Endothelial cell of umbilical vein (primary cell): Measurements from ENCODE around the gene MED26. TPM values are rescaled to one million over a fixed set of nuclear protein-coding genes. Genes with fewer than 3 reads are reported as not detected.

Source experiments
- BruUV-seq: library from RNA; stranded (reverse); fragments of 400-500 nt; replicated peaks from 2 replicates; lab custom pipeline; 2021; lab: Mats Ljungman, UMichigan
- CTCF ChIA-PET: fragments of 300-600, 350-600 bp; sonication (Branson Sonifier 250); formaldehyde crosslinking; loops from one replicate; lab custom pipeline; 2021; ENCODE audit warnings: antibody characterized with exemption, inconsistent platforms; lab: Charles Lee
- POLR2A ChIA-PET: fragments of 300-600, 350-600 bp; sonication (Branson Sonifier 250); formaldehyde crosslinking; loops from one replicate; lab custom pipeline; 2021; ENCODE audit warnings: antibody characterized with exemption, inconsistent platforms; lab: Charles Lee
- DNase-seq: peaks from one replicate; pipeline ENCODE4 v3.0.0-alpha.2; 2011; ENCODE audit warnings: low read depth, low spot score
- FAIRE-seq: peaks from 2 replicates; lab custom pipeline; 2011; peaks lifted over from hg19 to GRCh38; lab: Jason Lieb, UNC
- H2AFZ ChIP-seq: 2 replicates; pipeline ENCODE4 v1.6.0; 2012; ENCODE audit warnings: low read depth, low read length, control low read depth, inconsistent platforms
- H3K27ac ChIP-seq: 2 replicates; pipeline ENCODE4 v1.5.1; 2011; ENCODE audit warnings: low read depth, mild to moderate bottlenecking, control low read depth, low read length, moderate library complexity; ENCODE audit not compliant: insufficient read depth
- H3K27me3 ChIP-seq, 2 experiments: 2 replicates each; pipeline versions ENCODE4 v1.6.0 to v1.6.1; 2011; ENCODE audit warnings: low read length in 2 of 2, mixed read lengths in 1 of 2; ENCODE audit not compliant: control insufficient read depth in 2 of 2, insufficient read depth in 2 of 2
- H3K36me3 ChIP-seq, 2 experiments: 2 replicates in 1 of 2; 3 replicates in 1 of 2; pipeline ENCODE4 v1.5.1; 2011; ENCODE audit warnings: low read length in 2 of 2, mild to moderate bottlenecking in 1 of 2, moderate library complexity in 1 of 2; ENCODE audit not compliant: control insufficient read depth in 2 of 2, insufficient read depth in 2 of 2; ENCODE audit errors: extremely low read depth in 1 of 2
- H3K4me1 ChIP-seq: 3 replicates; pipeline ENCODE4 v1.5.1; 2011; ENCODE audit warnings: mild to moderate bottlenecking, low read length; ENCODE audit not compliant: control insufficient read depth, insufficient read depth; ENCODE audit errors: extremely low read depth
- H3K4me2 ChIP-seq: 2 replicates; pipeline ENCODE4 v1.6.1; 2011; ENCODE audit warnings: low read length, control low read depth, mixed read lengths; ENCODE audit not compliant: insufficient read depth
- H3K4me3 ChIP-seq, 3 experiments: fragments of 200-600 bp in 1 of 3; sonication (generic), shearing (Covaris generic) in 1 of 3; replicated peaks in 1 of 3; 2 replicates each; pipeline ENCODE4 v1.5.1; 2011 to 2016; ENCODE audit warnings: control low read depth in 3 of 3, low read length in 3 of 3, mild to moderate bottlenecking in 2 of 3, inconsistent platforms in 1 of 3, low read depth in 1 of 3, moderate library complexity in 1 of 3; ENCODE audit not compliant: insufficient read depth in 1 of 3
- H3K79me2 ChIP-seq: 2 replicates; pipeline ENCODE4 v1.6.0; 2012; ENCODE audit warnings: low read length, inconsistent platforms; ENCODE audit not compliant: control insufficient read depth, insufficient read depth
- H3K9ac ChIP-seq: replicated peaks from 2 replicates; pipeline ENCODE3; 2011; ENCODE audit warnings: low read length, control low read depth; ENCODE audit not compliant: insufficient read depth; ENCODE audit errors: extremely low read depth
- H3K9me1 ChIP-seq: replicated peaks from 3 replicates; pipeline ENCODE4 v1.6.0; 2011; ENCODE audit warnings: mild to moderate bottlenecking, low read length; ENCODE audit not compliant: control insufficient read depth, insufficient read depth; ENCODE audit errors: extremely low read depth
- H3K9me3 ChIP-seq: replicated peaks from 2 replicates; pipeline ENCODE4 v1.5.1; 2012; ENCODE audit warnings: low read length, inconsistent platforms; ENCODE audit not compliant: control insufficient read depth, insufficient read depth
- H4K20me1 ChIP-seq: replicated peaks from 2 replicates; pipeline ENCODE3; 2011; ENCODE audit warnings: mild to moderate bottlenecking, low read length; ENCODE audit not compliant: control insufficient read depth, insufficient read depth; ENCODE audit errors: extremely low read depth
- CTCF ChIP-seq, 2 donors: IDR thresholded peaks; 1 replicate in 1 of 2; 2 replicates in 1 of 2; pipeline ENCODE4 v1.5.1; 2011; ENCODE audit warnings: low read length in 2 of 2, mild to moderate bottlenecking in 2 of 2, moderate library complexity in 2 of 2, control low read depth in 1 of 2, inconsistent platforms in 1 of 2, low read depth in 1 of 2; ENCODE audit not compliant: insufficient read depth in 1 of 2; ENCODE audit errors: extremely low read depth in 1 of 2
- EZH2 ChIP-seq: IDR thresholded peaks from 2 replicates; pipeline ENCODE4 v1.6.1; 2012; ENCODE audit warnings: borderline replicate concordance, low read depth, mild to moderate bottlenecking, moderate library complexity, low read length, inconsistent platforms; ENCODE audit not compliant: severe bottlenecking
- FOS ChIP-seq: IDR thresholded peaks from 2 replicates; pipeline ENCODE4 v1.6.1; 2011; ENCODE audit warnings: mild to moderate bottlenecking, low read length, moderate library complexity, borderline replicate concordance; ENCODE audit not compliant: insufficient read depth
- GATA2 ChIP-seq: IDR thresholded peaks from 2 replicates; pipeline ENCODE4 v1.7.0; 2011; ENCODE audit warnings: low read depth, mild to moderate bottlenecking, moderate library complexity, mixed read lengths, low read length; ENCODE audit not compliant: insufficient read length, insufficient read depth
- JUN ChIP-seq: IDR thresholded peaks from 2 replicates; pipeline ENCODE4 v1.6.1; 2011; ENCODE audit warnings: borderline replicate concordance, low read depth; ENCODE audit not compliant: insufficient read length, insufficient read depth
- MAX ChIP-seq: IDR thresholded peaks from 2 replicates; pipeline ENCODE4 v1.6.1; 2011; ENCODE audit not compliant: insufficient read depth, insufficient read length
- MYC ChIP-seq: IDR thresholded peaks from one replicate; pipeline ENCODE4 v1.6.1; 2011; ENCODE audit warnings: mild to moderate bottlenecking, low read depth, low read length
- POLR2A ChIP-seq: IDR thresholded peaks from 2 replicates; pipeline ENCODE4 v1.6.1; 2012; ENCODE audit warnings: low read depth, mild to moderate bottlenecking, control low read depth, low read length
- POLR2AphosphoS5 ChIP-seq: IDR thresholded peaks from 2 replicates; pipeline ENCODE4 v1.6.1; 2012; ENCODE audit warnings: low read depth, mild to moderate bottlenecking, control low read depth, low read length, moderate library complexity; ENCODE audit not compliant: insufficient read depth
- dilution Hi-C: fragments of 300-500 bp; cut with MboI; formaldehyde crosslinking; loops from one replicate; pipeline ENCODE4 v1.15.0; 2019; ENCODE audit warnings: low sequenced_read_pairs; ENCODE audit not compliant: extremely low pct_ligation_motif_present
- intact Hi-C: fragments of 100-400 bp; cut with micrococcal nuclease; formaldehyde crosslinking; loops from one replicate; pipeline ENCODE4 v1.10.0; 2022
- polyA plus RNA-seq, 4 experiments: library from polyadenylated mRNA; depleted of rRNA in 3 of 4; stranded (reverse) in 3 of 4; unstranded in 1 of 4; fragments of >200 nt; gene quantifications; 2 replicates each; pipeline versions ENCODE4 v1.2.1 to v1.2.3, GENCODE V29; 2011 to 2012; ENCODE audit warnings: missing spikeins in 1 of 4
- total RNA-seq: library from RNA; stranded (reverse); gene quantifications from 2 replicates; pipeline ENCODE4 v1.2.3, GENCODE V29; 2021

Gene MED26
- total and polyA plus RNA-seq, 2 donors (not counting 3 experiments of a cell fraction or from before 2014, with no cell fraction given), result 5.6 to 13.4 TPM

GRCh38 chr19:16649734-16650133 lies 21.7 kb upstream of the MED26 start:
- dilution Hi-C loops (no loop called here), intact Hi-C loops (no loop called here)
- H3K4me1 ChIP-seq, result no peaks in the 10 kb centered on the region
- DNase-seq (peak; percentile 55), FAIRE-seq (peak; percentile 74)
- H3K4me3 ChIP-seq, result no peak overlapping the region
- no TSS peak for BruUV-seq
- H3K9me1 ChIP-seq, result no peaks in the 10 kb centered on the region
- no peaks in the 10 kb centered on the region for H3K9me3 ChIP-seq
- no peak overlapping the region for H2AFZ ChIP-seq
- ChIA-PET CTCF (interaction anchor here (1.1 kb wide), 1 partner anchor 12 kb away, joined by 4 read pairs; the partner anchor contains the start of gene TMEM38A), POLR2A (no interaction called here)
- H4K20me1 ChIP-seq, result no peaks in the 10 kb centered on the region
- no peaks in the 10 kb centered on the region for H3K27me3 ChIP-seq
- no peak overlapping the region for H3K4me2 ChIP-seq
- TF ChIP-seq GATA2 (no peak), POLR2AphosphoS5 (no peak), CTCF (IDR thresholded peaks at IDR 0.05; ENCODE audit: extremely low read depth in 1 of 2, insufficient read depth in 1 of 2, low read depth in 1 of 2, low read length in 2 of 2) (no peak), EZH2 (no peak), POLR2A (no peak), MAX (no peak), MYC (no peak), JUN (no peak), FOS (no peak)
- no peak overlapping the region for H3K27ac ChIP-seq
- H3K9ac ChIP-seq, result no peak overlapping the region
- H3K36me3 ChIP-seq, result peaks cover 24 to 27% of the 10 kb centered on the region in 2 experiments
- H3K79me2 ChIP-seq, result peaks cover 6% of the 10 kb centered on the region
